Endometrial microvascular endothelial cells (primary cell): ENCODE measurements around the gene ZFYVE1. TPM values are rescaled to one million over a fixed set of nuclear protein-coding genes. Genes with fewer than 3 reads are reported as not detected.

ENCODE experiments used
- in situ Hi-C: cut with HindIII; loops from 2 replicates; pipeline ENCODE4 v1.10.0; 2017; ENCODE audit warnings: low sequenced_read_pairs, low pct_unique_long_range_greater_than_20kb; ENCODE audit errors: inconsistent ontology term
- total RNA-seq: library from RNA; depleted of rRNA; stranded (reverse); fragments of >200 nt; gene quantifications from one replicate; pipeline ENCODE4 v1.2.3, GENCODE V29; 2015; ENCODE audit errors: inconsistent ontology term

The ZFYVE1 gene
- total RNA-seq, 1 donor from 2014 or later: 16.3 TPM

DNA sequence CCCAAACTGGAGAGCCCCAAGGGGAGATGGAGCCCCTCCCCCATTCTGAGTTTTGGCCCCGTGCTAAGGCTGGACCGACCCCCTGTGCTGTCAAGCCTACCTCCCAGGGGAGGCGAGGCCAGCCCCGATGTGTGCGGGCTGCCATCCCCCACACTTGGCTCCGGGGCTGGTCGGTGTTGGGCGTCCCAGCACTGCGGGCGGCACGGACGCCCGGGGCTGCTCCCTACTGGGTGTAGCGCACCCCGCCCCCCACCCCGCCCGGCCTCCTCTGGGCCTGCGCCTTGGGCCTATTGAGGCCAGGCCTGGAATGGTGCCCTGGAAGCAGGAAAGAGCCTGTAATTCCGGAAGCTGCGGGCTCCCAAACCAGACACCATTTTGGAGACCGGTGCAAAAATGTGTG lies 98.0 kb downstream of the ZFYVE1 start:
- in situ Hi-C loops: no loop called here

DNA sequence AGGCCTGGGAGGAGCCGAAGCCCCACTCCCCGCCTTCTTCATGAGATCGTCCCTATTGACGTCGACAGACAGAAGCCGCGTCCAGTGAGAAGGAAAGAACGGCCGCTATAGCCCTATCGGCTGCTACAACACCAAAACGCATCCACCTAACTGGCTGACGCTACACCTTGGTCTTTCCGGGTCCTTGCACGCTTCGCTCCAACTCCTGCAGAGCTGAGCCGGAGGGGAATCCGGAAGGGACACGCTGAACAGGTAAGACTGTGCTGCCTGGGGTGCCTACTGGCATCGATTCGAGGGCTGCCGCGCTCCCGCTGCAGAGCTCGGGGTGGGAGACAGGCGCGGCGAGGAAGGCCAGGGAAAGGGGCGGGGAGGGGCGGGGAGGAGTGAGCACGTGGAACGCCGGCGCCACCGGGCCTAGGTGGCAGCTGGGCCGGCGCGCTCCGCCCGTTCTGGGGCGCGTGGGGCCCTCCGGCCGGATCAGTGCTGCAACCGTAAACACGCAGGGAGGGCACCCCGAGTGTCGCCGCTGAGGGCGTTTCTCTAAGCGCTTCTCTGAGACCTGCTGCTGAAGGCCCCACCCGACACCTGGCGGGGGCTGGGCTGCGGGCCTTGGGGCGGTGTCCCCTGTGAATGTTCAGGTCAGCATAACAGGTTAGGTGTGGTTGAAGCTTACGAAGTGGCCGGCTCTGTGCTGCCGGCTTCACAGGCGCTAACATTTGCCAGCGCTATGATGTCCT lies 100.4 kb downstream of the ZFYVE1 start, which contains the start of gene DCAF4:
Gene DCAF4, plus strand, starts transcription at position 173 of the 737 bp plus-strand sequence. CDS start 11,515 bp downstream, outside the sequence.
- in situ Hi-C loops: no loop called here

DNA sequence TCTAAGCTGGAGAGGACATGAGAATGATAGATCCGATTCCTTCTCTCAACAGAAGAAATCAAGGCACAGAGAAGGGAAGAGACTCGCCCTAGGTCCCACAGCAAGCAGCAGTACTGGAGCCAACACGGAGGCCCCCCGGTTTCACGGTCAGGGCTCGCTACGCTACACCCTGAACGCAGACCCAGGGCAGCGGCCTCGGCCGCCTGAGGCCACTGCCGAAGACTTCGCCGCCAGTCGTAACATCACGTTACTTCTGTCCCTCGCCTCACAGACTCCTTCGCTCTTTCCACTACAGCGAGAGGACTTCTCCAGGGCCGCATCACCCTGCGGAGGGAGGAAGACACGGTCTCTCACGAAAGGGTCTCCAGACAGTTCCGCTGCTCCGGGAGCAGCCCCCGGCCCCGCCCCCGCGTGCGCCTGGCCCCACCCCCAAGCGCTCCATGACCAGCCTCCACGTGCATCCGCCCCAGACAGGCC lies 101.1 kb downstream of the ZFYVE1 start:
- in situ Hi-C loops: no loop called here

DNA sequence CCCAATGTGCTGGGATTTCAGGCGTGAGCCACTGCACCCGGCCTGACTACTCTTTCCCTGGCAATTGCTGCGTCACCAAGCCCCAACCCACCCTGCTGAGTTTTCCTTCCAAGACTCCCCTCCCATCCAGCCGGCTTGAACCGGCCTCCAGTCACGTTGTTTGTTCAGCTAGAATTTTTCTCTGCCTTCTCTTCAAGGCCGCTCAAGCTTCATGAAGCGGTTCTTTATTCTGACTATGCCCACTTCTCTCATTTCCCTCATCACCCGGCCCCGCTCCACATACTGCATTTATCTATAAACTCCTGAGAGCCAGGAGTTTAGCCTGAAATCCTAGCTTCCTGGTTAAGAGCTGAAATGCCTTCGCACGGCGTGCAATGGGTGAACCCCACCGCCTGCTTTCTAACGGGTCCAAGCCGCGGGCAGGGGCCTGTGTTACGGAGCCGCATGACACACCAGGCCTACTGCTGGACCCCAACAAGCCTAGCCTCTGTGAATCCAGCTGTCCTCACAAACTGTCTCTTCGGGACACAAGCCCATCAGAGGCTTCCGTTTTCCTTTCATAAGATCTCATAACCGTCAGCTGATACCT lies 101.6 kb downstream of the ZFYVE1 start:
- in situ Hi-C loops: no loop called here

DNA sequence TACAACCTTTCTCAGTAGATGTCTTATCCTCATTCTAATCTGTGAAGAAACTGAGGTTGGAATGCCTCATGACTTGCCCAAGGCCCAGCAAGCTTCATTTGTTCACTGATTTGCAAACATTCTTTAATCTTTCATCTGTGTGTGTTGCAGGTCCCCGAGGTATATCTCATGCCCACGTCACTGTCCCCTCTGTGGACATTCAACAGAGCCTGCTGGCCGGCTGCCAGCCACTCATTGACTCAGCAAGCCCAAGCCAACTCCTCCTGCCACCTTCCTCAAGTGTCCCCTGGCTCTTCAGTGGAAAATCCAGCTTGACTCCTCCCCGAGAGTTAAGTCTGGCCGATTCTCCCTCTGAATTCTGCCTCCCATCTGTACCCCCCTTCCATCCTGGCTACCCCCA lies 102.6 kb downstream of the ZFYVE1 start:
- in situ Hi-C loops: no loop called here

DNA sequence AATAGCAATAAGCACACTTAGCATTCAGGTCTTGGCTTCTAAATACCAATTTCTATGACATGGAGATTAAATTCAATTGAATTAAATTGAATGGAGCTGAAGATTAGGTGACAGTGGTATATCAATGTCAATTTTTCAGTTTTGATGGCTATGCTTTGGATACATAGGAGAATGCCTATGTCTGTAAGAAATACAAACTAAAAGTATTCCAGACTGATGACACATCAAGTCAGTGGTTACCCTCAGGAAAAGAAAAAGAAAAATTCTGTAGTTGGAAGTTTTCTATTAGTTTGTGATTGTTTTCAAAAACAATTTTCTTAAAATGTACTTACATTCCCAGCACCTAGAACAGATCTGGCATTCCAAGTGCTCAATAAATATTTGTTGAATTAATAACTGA lies 105.5 kb downstream of the ZFYVE1 start:
- in situ Hi-C loops: no loop called here

DNA sequence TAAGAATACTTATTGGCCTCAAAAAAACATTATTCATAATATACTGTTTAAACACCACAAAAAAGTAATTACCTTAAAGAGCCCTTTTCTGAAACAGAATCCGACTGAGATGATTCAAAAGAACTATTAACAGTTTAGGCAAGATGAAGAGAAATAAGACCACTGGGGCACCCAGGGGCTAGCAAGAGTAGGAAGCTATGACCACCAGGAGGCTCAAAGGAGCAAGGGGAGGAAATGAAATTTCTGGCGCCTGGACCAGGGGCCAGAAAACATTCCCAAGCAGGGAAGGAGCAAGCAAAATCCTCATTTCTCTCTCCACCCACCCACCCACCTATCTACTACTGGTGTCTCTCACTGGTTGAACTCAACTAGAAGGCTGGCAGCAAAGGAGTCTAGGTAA lies 106.9 kb downstream of the ZFYVE1 start:
- in situ Hi-C loops: no loop called here

Other genes with a start within 250 kb of the ZFYVE1 start
- gene DPF3, start 133.0 kb downstream of the ZFYVE1 start, total RNA-seq: 6.5 TPM
- 15.8 TPM for gene DCAF4, start 100.6 kb downstream of the ZFYVE1 start, total RNA-seq
- gene RBM25, start 31.4 kb upstream of the ZFYVE1 start, total RNA-seq: 31.3 TPM
- 37.0 TPM for gene PSEN1, start 109.4 kb upstream of the ZFYVE1 start, total RNA-seq
- gene PAPLN, start 210.4 kb upstream of the ZFYVE1 start, total RNA-seq: 3.4 TPM